ENCODE data around the gene ABHD14A. TPM values are rescaled to one million over a fixed set of nuclear protein-coding genes. Genes with fewer than 3 reads are reported as not detected.

ABHD14A gene
- total RNA-seq, 1 donor from 2014 or later = 5.4 TPM

- peaks cover 3% of the 10 kb centered on the region for H3K27me3 Mint-ChIP-seq (ENCODE audit: unreplicated experiment)
- TF ChIP-seq CTCF (IDR thresholded peaks at IDR 0.05; ENCODE audit: unreplicated experiment) = no peak
- H3K9me3 Mint-ChIP-seq (ENCODE audit: unreplicated experiment) = no peaks in the 10 kb centered on the region
- H3K4me1 Mint-ChIP-seq (ENCODE audit: unreplicated experiment) = peaks cover 39% of the 10 kb centered on the region
- DNase-seq (ENCODE audit: low spot score) = no peak
- H3K27ac Mint-ChIP-seq (ENCODE audit: unreplicated experiment) = no peak overlapping the region
- H3K36me3 Mint-ChIP-seq (ENCODE audit: low read depth, unreplicated experiment) = no peaks in the 10 kb centered on the region
- H3K4me3 Mint-ChIP-seq (ENCODE audit: unreplicated experiment) = no peak overlapping the region
These were observed 39.1 kb downstream of the ABHD14A start for GRCh38 chr3:52013802-52014598.

- H3K36me3 Mint-ChIP-seq (ENCODE audit: low read depth, unreplicated experiment) = no peaks in the 10 kb centered on the region
- peak; percentile 33 for DNase-seq (ENCODE audit: low spot score)
- TF ChIP-seq CTCF (IDR thresholded peaks at IDR 0.05; ENCODE audit: unreplicated experiment) = peak; percentile 30
- no peak overlapping the region for H3K27ac Mint-ChIP-seq (ENCODE audit: unreplicated experiment)
- peaks cover 39% of the 10 kb centered on the region for H3K4me1 Mint-ChIP-seq (ENCODE audit: unreplicated experiment)
- H3K27me3 Mint-ChIP-seq (ENCODE audit: unreplicated experiment) = peaks cover 3% of the 10 kb centered on the region
- no peak overlapping the region for H3K4me3 Mint-ChIP-seq (ENCODE audit: unreplicated experiment)
- H3K9me3 Mint-ChIP-seq (ENCODE audit: unreplicated experiment) = no peaks in the 10 kb centered on the region
These were observed 39.7 kb downstream of the ABHD14A start for GRCh38 chr3:52014613-52015012.

GRCh38 chr3:52015438-52016228 lies 40.8 kb downstream of the ABHD14A start:
- DNase-seq (ENCODE audit: low spot score) = no peak
- TF ChIP-seq CTCF (IDR thresholded peaks at IDR 0.05; ENCODE audit: unreplicated experiment) = no peak
- no peak overlapping the region for H3K27ac Mint-ChIP-seq (ENCODE audit: unreplicated experiment)
- H3K36me3 Mint-ChIP-seq (ENCODE audit: low read depth, unreplicated experiment) = no peaks in the 10 kb centered on the region
- H3K27me3 Mint-ChIP-seq (ENCODE audit: unreplicated experiment) = peaks cover 3% of the 10 kb centered on the region
- H3K9me3 Mint-ChIP-seq (ENCODE audit: unreplicated experiment) = no peaks in the 10 kb centered on the region
- peaks cover 39% of the 10 kb centered on the region for H3K4me1 Mint-ChIP-seq (ENCODE audit: unreplicated experiment)
- H3K4me3 Mint-ChIP-seq (ENCODE audit: unreplicated experiment) = no peak overlapping the region

GRCh38 chr3:52017586-52017985 lies 42.7 kb downstream of the ABHD14A start:
- no peaks in the 10 kb centered on the region for H3K36me3 Mint-ChIP-seq (ENCODE audit: low read depth, unreplicated experiment)
- no peak overlapping the region for H3K4me3 Mint-ChIP-seq (ENCODE audit: unreplicated experiment)
- no peak for TF ChIP-seq CTCF (IDR thresholded peaks at IDR 0.05; ENCODE audit: unreplicated experiment)
- H3K9me3 Mint-ChIP-seq (ENCODE audit: unreplicated experiment) = no peaks in the 10 kb centered on the region
- peaks cover 45% of the 10 kb centered on the region for H3K4me1 Mint-ChIP-seq (ENCODE audit: unreplicated experiment)
- no peak for DNase-seq (ENCODE audit: low spot score)
- H3K27ac Mint-ChIP-seq (ENCODE audit: unreplicated experiment) = no peak overlapping the region
- peaks cover 6% of the 10 kb centered on the region for H3K27me3 Mint-ChIP-seq (ENCODE audit: unreplicated experiment)
